ENCODE results near the gene KRT76. TPM values are rescaled to one million over a fixed set of nuclear protein-coding genes. Genes with fewer than 3 reads are reported as not detected.

KRT76 gene
- total RNA-seq, 1 donor from 2014 or later: not detected

- Mint-ChIP-seq H3K36me3 (no peaks in the 10 kb centered on the region), H3K27ac (no peak overlapping the region), H3K27me3 (ENCODE audit: low read depth) (peaks cover 30% of the 10 kb centered on the region), H3K4me1 (peaks cover 26% of the 10 kb centered on the region), H3K4me3 (no peak overlapping the region), H3K9me3 (no peaks in the 10 kb centered on the region)
- DNase-seq (ENCODE audit: low spot score in 2 of 2, unreplicated experiment in 2 of 2): no peak
- TF ChIP-seq, protein P1, sequence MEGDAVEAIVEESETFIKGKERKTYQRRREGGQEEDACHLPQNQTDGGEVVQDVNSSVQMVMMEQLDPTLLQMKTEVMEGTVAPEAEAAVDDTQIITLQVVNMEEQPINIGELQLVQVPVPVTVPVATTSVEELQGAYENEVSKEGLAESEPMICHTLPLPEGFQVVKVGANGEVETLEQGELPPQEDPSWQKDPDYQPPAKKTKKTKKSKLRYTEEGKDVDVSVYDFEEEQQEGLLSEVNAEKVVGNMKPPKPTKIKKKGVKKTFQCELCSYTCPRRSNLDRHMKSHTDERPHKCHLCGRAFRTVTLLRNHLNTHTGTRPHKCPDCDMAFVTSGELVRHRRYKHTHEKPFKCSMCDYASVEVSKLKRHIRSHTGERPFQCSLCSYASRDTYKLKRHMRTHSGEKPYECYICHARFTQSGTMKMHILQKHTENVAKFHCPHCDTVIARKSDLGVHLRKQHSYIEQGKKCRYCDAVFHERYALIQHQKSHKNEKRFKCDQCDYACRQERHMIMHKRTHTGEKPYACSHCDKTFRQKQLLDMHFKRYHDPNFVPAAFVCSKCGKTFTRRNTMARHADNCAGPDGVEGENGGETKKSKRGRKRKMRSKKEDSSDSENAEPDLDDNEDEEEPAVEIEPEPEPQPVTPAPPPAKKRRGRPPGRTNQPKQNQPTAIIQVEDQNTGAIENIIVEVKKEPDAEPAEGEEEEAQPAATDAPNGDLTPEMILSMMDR (IDR thresholded peaks at IDR 0.05; ENCODE audit: unreplicated experiment): no peak
These were observed 29.8 kb upstream of the KRT76 start for GRCh38 chr12:52806821-52807543.

DNA sequence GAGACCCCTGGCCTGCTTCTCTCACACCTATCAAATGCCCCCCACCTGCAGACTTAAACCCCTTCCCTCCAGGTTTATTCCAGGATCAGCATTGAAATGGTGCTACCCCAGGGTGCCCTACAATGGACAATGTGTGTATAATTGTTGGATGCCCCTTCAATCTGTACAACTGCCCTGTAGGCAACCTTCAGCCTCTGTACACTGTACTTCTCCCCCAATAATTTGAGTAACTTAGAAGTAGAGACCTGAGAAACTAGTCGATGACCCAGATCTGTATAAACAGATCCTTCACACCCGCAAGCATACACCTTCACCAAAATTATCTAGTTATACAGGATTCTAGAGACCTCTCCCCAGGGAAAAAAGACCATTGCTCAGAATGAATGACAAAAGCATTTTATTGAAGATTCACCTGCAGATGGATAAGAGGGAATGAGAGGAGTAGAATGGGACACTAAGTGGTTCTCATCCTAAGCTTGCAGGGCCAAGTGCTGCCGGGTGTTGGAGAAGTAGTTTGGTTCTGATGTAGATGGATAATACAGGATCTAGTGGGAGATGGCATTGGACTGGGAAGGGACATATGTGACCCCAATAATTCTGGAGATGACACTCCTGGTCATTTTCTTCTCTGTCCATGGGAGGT, 29.1 kb upstream of the KRT76 start:
- no peaks in the 10 kb centered on the region for H3K9me3 Mint-ChIP-seq
- TF ChIP-seq, protein P1 (IDR thresholded peaks at IDR 0.05; ENCODE audit: unreplicated experiment): no peak
- H3K4me1 Mint-ChIP-seq: peaks cover 26% of the 10 kb centered on the region
- peaks cover 30% of the 10 kb centered on the region for H3K27me3 Mint-ChIP-seq (ENCODE audit: low read depth)
- H3K27ac Mint-ChIP-seq: no peak overlapping the region
- no peak for DNase-seq (ENCODE audit: low spot score in 2 of 2, unreplicated experiment in 2 of 2)
- H3K36me3 Mint-ChIP-seq: no peaks in the 10 kb centered on the region
- no peak overlapping the region for H3K4me3 Mint-ChIP-seq

DNA sequence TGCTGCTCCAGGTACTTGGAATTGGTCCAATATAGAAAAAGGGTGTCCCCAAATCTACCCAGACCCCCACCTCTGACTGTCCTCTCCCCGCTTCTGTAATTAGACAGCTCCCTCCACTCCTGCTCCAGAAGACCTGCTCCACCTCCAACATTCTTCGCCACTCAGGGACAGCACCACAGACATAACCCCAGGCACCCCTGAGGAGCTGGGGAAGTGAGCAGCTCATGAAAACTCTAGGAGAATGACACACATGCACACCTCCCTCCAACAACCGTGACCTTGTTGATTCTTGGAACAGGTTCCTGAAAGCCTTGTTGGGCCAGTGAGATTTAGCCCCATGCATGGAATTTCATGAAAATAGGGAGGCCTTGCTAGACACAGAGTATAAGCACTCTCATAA, 28.6 kb upstream of the KRT76 start:
- Mint-ChIP-seq H3K27me3 (ENCODE audit: low read depth) (peaks cover 33% of the 10 kb centered on the region), H3K4me3 (no peak overlapping the region), H3K4me1 (peaks cover 28% of the 10 kb centered on the region), H3K27ac (no peak overlapping the region), H3K36me3 (no peaks in the 10 kb centered on the region), H3K9me3 (no peaks in the 10 kb centered on the region)
- no peak for DNase-seq (ENCODE audit: low spot score in 2 of 2, unreplicated experiment in 2 of 2)
- TF ChIP-seq, protein P1 (IDR thresholded peaks at IDR 0.05; ENCODE audit: unreplicated experiment): no peak

GRCh38 chr12:52805000-52805399, 27.9 kb upstream of the KRT76 start:
- TF ChIP-seq, protein P1 (IDR thresholded peaks at IDR 0.05; ENCODE audit: unreplicated experiment): no peak
- no peaks in the 10 kb centered on the region for H3K9me3 Mint-ChIP-seq
- H3K27ac Mint-ChIP-seq: no peak overlapping the region
- peaks cover 29% of the 10 kb centered on the region for H3K4me1 Mint-ChIP-seq
- no peaks in the 10 kb centered on the region for H3K36me3 Mint-ChIP-seq
- H3K27me3 Mint-ChIP-seq (ENCODE audit: low read depth): peaks cover 33% of the 10 kb centered on the region
- DNase-seq (ENCODE audit: low spot score in 2 of 2, unreplicated experiment in 2 of 2): no peak
- no peak overlapping the region for H3K4me3 Mint-ChIP-seq

DNA sequence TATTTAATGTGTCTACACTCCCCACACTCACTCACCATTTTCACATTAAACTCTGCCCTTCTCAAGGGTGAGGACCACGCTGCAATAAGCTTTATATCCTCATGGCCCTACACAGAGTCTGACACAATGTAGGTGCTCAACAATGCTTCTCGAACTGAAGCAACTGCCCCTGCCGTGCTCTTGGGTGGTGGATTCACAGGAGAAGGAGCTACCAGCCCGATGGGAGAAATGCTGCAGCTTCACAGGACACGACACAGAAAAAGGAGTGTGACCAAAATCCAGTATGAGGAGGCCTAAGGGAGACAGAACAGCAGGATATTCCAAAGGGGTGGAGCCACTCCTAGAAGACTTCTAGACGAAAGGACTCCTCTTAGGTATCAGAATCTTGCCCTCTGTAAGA, 25.3 kb upstream of the KRT76 start:
- Mint-ChIP-seq H3K27ac (no peak overlapping the region), H3K9me3 (no peaks in the 10 kb centered on the region), H3K4me3 (no peak overlapping the region), H3K27me3 (ENCODE audit: low read depth) (peaks cover 12% of the 10 kb centered on the region), H3K36me3 (no peaks in the 10 kb centered on the region), H3K4me1 (peaks cover 29% of the 10 kb centered on the region)
- DNase-seq (ENCODE audit: low spot score in 2 of 2, unreplicated experiment in 2 of 2): no peak
- TF ChIP-seq, protein P1 (IDR thresholded peaks at IDR 0.05; ENCODE audit: unreplicated experiment): no peak
